HFF-Myc (cell line): Measurements from ENCODE around the gene LORICRIN.

Source experiments
- DNase-seq: peaks from one replicate; pipeline ENCODE4 v3.0.0-alpha.2; 2011; ENCODE audit warnings: low read depth; ENCODE audit errors: extremely low read depth
- H3K4me3 ChIP-seq: replicated peaks from 2 replicates; pipeline ENCODE4 v1.5.1; 2011; ENCODE audit warnings: low read depth, mild to moderate bottlenecking, control low read depth, low read length
- CTCF ChIP-seq: IDR thresholded peaks from 2 replicates; pipeline ENCODE4 v1.5.1; 2012; ENCODE audit warnings: mild to moderate bottlenecking, low read depth, low read length, control low read depth; ENCODE audit errors: missing control alignments

Gene LORICRIN

GRCh38 chr1:153307221-153307600 lies 47.7 kb downstream of the LORICRIN start:
- no peak overlapping the region for H3K4me3 ChIP-seq
- no peak for TF ChIP-seq CTCF
- DNase-seq = no peak

- no peak for TF ChIP-seq CTCF
- no peak overlapping the region for H3K4me3 ChIP-seq
- DNase-seq = no peak
Observed at GRCh38 chr1:153308540-153308939, 49.1 kb downstream of the LORICRIN start.

- TF ChIP-seq CTCF = no peak
- DNase-seq = no peak
- no peak overlapping the region for H3K4me3 ChIP-seq
Observed at GRCh38 chr1:153309441-153309840, 50.0 kb downstream of the LORICRIN start.

GRCh38 chr1:153310526-153310925 lies 51.0 kb downstream of the LORICRIN start:
- no peak overlapping the region for H3K4me3 ChIP-seq
- no peak for TF ChIP-seq CTCF
- no peak for DNase-seq
